Measurements from ENCODE around the gene FGD2.
A peak's percentile ranks its signal among the peaks of the same experiment; 100 is the strongest.

The FGD2 gene

DNA sequence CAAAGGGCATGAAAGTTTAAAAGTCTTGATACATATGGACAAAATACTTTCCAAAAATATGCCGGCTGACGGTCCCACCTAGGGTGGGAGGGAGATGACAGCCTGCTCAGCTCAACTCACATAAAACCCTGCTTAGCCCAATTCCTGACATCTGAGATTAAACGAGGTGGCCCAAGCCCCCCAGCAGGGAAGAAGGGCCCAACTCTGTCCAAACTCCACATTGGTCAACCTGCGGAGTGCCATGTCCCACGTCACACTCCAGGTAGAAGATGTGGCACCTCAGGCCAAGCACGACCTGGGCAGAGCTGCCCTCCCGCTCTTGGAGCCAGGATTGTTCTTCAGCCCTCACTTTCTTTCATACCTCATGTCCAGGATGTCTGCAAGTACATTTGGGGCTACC, 48.2 kb downstream of the FGD2 start:
- no peaks in the 10 kb centered on the region for H3K27me3 ChIP-seq (ENCODE audit: insufficient read depth, low read length, poor library complexity)
- TF ChIP-seq, protein P1, sequence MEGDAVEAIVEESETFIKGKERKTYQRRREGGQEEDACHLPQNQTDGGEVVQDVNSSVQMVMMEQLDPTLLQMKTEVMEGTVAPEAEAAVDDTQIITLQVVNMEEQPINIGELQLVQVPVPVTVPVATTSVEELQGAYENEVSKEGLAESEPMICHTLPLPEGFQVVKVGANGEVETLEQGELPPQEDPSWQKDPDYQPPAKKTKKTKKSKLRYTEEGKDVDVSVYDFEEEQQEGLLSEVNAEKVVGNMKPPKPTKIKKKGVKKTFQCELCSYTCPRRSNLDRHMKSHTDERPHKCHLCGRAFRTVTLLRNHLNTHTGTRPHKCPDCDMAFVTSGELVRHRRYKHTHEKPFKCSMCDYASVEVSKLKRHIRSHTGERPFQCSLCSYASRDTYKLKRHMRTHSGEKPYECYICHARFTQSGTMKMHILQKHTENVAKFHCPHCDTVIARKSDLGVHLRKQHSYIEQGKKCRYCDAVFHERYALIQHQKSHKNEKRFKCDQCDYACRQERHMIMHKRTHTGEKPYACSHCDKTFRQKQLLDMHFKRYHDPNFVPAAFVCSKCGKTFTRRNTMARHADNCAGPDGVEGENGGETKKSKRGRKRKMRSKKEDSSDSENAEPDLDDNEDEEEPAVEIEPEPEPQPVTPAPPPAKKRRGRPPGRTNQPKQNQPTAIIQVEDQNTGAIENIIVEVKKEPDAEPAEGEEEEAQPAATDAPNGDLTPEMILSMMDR (IDR thresholded peaks at IDR 0.05; ENCODE audit: borderline replicate concordance, extremely low read depth, low read length, poor library complexity, severe bottlenecking): no peak
- no peak for TF ChIP-seq EZH2 (IDR thresholded peaks at IDR 0.05; ENCODE audit: borderline replicate concordance, low read depth, low read length, severe bottlenecking)
- no peaks in the 10 kb centered on the region for H3K79me2 ChIP-seq (ENCODE audit: insufficient read depth, low read length)
- no peak overlapping the region for H3K9ac ChIP-seq (ENCODE audit: low read depth, low read length)
- peaks cover 37% of the 10 kb centered on the region for H3K4me1 ChIP-seq (ENCODE audit: insufficient read depth, low read length)
- H3K4me2 ChIP-seq (ENCODE audit: insufficient read depth, low read length): no peak overlapping the region
- no peaks in the 10 kb centered on the region for H3K36me3 ChIP-seq (ENCODE audit: insufficient read depth, low read length)
- no peak overlapping the region for H2AFZ ChIP-seq (ENCODE audit: low read depth, low read length)
- H3K4me3 ChIP-seq (ENCODE audit: low read depth in 1 of 2, low read length in 2 of 2): no peak overlapping the region
- no peaks in the 10 kb centered on the region for H4K20me1 ChIP-seq (ENCODE audit: insufficient read depth, low read length)
- H3K27ac ChIP-seq (ENCODE audit: low read length): peak overlapping the region; percentile 22; the same call in 1 of the 2 replicates
- DNase-seq (no peak), ATAC-seq (ENCODE audit: insufficient read depth, low read depth) (no peak)
- H3K9me3 ChIP-seq (ENCODE audit: insufficient read depth, low read length, severe bottlenecking): no peaks in the 10 kb centered on the region

DNA sequence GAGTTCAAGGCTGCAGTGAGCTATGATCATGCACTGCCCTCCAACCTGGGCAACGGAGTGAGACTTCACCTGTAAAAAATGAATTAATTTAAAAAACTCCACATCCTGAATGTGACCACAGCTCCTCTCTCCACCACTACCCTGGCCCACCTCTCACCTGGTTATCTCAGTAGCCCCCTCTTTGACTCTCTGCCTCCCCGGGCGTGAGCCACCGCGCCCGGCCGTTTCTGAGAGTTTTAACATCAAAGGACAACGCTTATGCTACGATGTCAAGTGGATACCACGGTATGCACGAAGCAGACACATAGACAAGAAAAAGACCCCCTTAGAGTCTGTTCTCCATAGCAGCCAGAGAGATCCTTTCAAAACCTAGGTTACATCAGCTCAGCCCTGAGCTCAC, 48.7 kb downstream of the FGD2 start:
- no peaks in the 10 kb centered on the region for H3K9me3 ChIP-seq (ENCODE audit: insufficient read depth, low read length, severe bottlenecking)
- no peak overlapping the region for H3K9ac ChIP-seq (ENCODE audit: low read depth, low read length)
- TF ChIP-seq, protein P1 (IDR thresholded peaks at IDR 0.05; ENCODE audit: borderline replicate concordance, extremely low read depth, low read length, poor library complexity, severe bottlenecking): no peak
- no peak for TF ChIP-seq EZH2 (IDR thresholded peaks at IDR 0.05; ENCODE audit: borderline replicate concordance, low read depth, low read length, severe bottlenecking)
- no peak overlapping the region for H2AFZ ChIP-seq (ENCODE audit: low read depth, low read length)
- no peaks in the 10 kb centered on the region for H4K20me1 ChIP-seq (ENCODE audit: insufficient read depth, low read length)
- no peaks in the 10 kb centered on the region for H3K79me2 ChIP-seq (ENCODE audit: insufficient read depth, low read length)
- no peak overlapping the region for H3K4me2 ChIP-seq (ENCODE audit: insufficient read depth, low read length)
- peaks cover 33% of the 10 kb centered on the region for H3K4me1 ChIP-seq (ENCODE audit: insufficient read depth, low read length)
- ATAC-seq (ENCODE audit: insufficient read depth, low read depth) (no peak), DNase-seq (no peak)
- H3K27ac ChIP-seq (ENCODE audit: low read length): no peak overlapping the region
- no peaks in the 10 kb centered on the region for H3K27me3 ChIP-seq (ENCODE audit: insufficient read depth, low read length, poor library complexity)
- no peaks in the 10 kb centered on the region for H3K36me3 ChIP-seq (ENCODE audit: insufficient read depth, low read length)
- no peak overlapping the region for H3K4me3 ChIP-seq (ENCODE audit: low read depth in 1 of 2, low read length in 2 of 2)

DNA sequence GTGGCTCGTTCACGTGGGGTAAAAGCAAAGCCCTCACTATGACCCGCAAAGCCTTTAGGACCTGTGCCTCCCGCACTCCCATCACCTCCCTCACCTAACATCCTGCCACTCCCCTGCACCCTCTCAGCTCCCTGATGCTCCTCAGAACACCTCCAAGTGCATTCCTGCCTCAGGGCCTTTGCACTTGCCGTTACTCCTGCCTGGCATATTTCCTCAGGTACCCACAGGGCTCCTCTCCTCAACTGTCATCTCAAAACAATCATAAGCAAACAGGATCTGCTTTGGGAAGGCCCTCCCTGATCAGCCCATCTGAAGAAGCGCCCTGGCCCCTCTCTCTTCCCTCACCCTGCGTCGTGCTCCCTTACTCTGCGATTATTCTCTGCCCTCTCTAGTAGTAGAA, 49.1 kb downstream of the FGD2 start:
- H3K79me2 ChIP-seq (ENCODE audit: insufficient read depth, low read length): no peaks in the 10 kb centered on the region
- H3K27ac ChIP-seq (ENCODE audit: low read length): no peak overlapping the region
- H4K20me1 ChIP-seq (ENCODE audit: insufficient read depth, low read length): no peaks in the 10 kb centered on the region
- no peak overlapping the region for H3K4me3 ChIP-seq (ENCODE audit: low read depth in 1 of 2, low read length in 2 of 2)
- ATAC-seq (ENCODE audit: insufficient read depth, low read depth) (no peak), DNase-seq (no peak)
- H3K36me3 ChIP-seq (ENCODE audit: insufficient read depth, low read length): no peaks in the 10 kb centered on the region
- H3K4me2 ChIP-seq (ENCODE audit: insufficient read depth, low read length): no peak overlapping the region
- no peaks in the 10 kb centered on the region for H3K9me3 ChIP-seq (ENCODE audit: insufficient read depth, low read length, severe bottlenecking)
- no peak overlapping the region for H2AFZ ChIP-seq (ENCODE audit: low read depth, low read length)
- no peaks in the 10 kb centered on the region for H3K27me3 ChIP-seq (ENCODE audit: insufficient read depth, low read length, poor library complexity)
- H3K4me1 ChIP-seq (ENCODE audit: insufficient read depth, low read length): peaks cover 28% of the 10 kb centered on the region
- H3K9ac ChIP-seq (ENCODE audit: low read depth, low read length): no peak overlapping the region
- no peak for TF ChIP-seq EZH2 (IDR thresholded peaks at IDR 0.05; ENCODE audit: borderline replicate concordance, low read depth, low read length, severe bottlenecking)
- TF ChIP-seq, protein P1 (IDR thresholded peaks at IDR 0.05; ENCODE audit: borderline replicate concordance, extremely low read depth, low read length, poor library complexity, severe bottlenecking): no peak

DNA sequence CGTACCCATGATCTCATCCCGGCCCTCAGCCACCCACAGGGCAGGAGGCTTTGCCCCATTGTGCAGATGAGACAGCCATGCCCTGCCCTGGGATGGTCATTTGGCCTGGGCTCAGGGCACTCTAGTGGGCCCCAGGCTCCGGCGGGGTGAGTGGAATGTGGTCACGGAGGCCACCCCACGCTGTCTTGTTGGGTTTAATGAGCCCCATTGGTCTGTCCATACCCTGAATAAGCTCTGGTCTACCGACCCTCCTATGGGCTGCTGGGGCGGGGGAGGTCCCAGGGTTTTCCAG, 50.6 kb downstream of the FGD2 start:
- Histone ChIP-seq H4K20me1 (ENCODE audit: insufficient read depth, low read length) (no peaks in the 10 kb centered on the region), H3K4me3 (ENCODE audit: low read depth in 1 of 2, low read length in 2 of 2) (no peak overlapping the region), H3K27ac (ENCODE audit: low read length) (no peak overlapping the region), H3K9me3 (ENCODE audit: insufficient read depth, low read length, severe bottlenecking) (no peaks in the 10 kb centered on the region), H3K4me2 (ENCODE audit: insufficient read depth, low read length) (no peak overlapping the region), H2AFZ (ENCODE audit: low read depth, low read length) (no peak overlapping the region), H3K9ac (ENCODE audit: low read depth, low read length) (no peak overlapping the region), H3K27me3 (ENCODE audit: insufficient read depth, low read length, poor library complexity) (no peaks in the 10 kb centered on the region), H3K4me1 (ENCODE audit: insufficient read depth, low read length) (peaks cover 15% of the 10 kb centered on the region), H3K36me3 (ENCODE audit: insufficient read depth, low read length) (no peaks in the 10 kb centered on the region), H3K79me2 (ENCODE audit: insufficient read depth, low read length) (no peaks in the 10 kb centered on the region)
- ATAC-seq (ENCODE audit: insufficient read depth, low read depth) (no peak), DNase-seq (no peak)
- no peak for TF ChIP-seq EZH2 (IDR thresholded peaks at IDR 0.05; ENCODE audit: borderline replicate concordance, low read depth, low read length, severe bottlenecking)
- TF ChIP-seq, protein P1 (IDR thresholded peaks at IDR 0.05; ENCODE audit: borderline replicate concordance, extremely low read depth, low read length, poor library complexity, severe bottlenecking): no peak

Data from DND-41 (cell line).